IMR-90 (cell line): Measurements from ENCODE around the gene TBX4. TPM values are rescaled to one million over a fixed set of nuclear protein-coding genes. Genes with fewer than 3 reads are reported as not detected.

ENCODE experiments used
- ATAC-seq: fragments of 200-7000 bp; cut with Tn5 transposase; 2 replicates; pipeline ENCODE4 v1.9.1; 2020; ENCODE audit warnings: low read depth, mild to moderate bottlenecking, moderate library complexity
- BruUV-seq: library from RNA; stranded (reverse); fragments of 400-500 nt; replicated peaks from 2 replicates; lab custom pipeline; 2021; lab: Mats Ljungman, UMichigan
- CTCF ChIA-PET: fragments of 300-600 bp; formaldehyde crosslinking; extraction: SDS; loops from one replicate; lab custom pipeline; 2021; ENCODE audit warnings: antibody characterized with exemption; lab: Yijun Ruan, JAX
- POLR2A ChIA-PET: fragments of 300-600 bp; sonication (Branson Sonifier 250); formaldehyde crosslinking; loops from one replicate; lab custom pipeline; 2022; ENCODE audit warnings: antibody characterized with exemption; ENCODE audit not compliant: unreplicated experiment; lab: Charles Lee
- DNase-seq: peaks from one replicate; pipeline ENCODE4 v3.0.0; 2013
- H2AFZ ChIP-seq: replicated peaks from 2 replicates; pipeline ENCODE3; 2013; ENCODE audit warnings: low read length, mild to moderate bottlenecking; ENCODE audit not compliant: poor library complexity
- H2AK5ac ChIP-seq: 2 replicates; pipeline ENCODE4 v1.6.1; 2013; ENCODE audit warnings: low read depth, low read length, inconsistent platforms
- H2AK9ac ChIP-seq: replicated peaks from 2 replicates; pipeline ENCODE3; 2013; ENCODE audit warnings: mild to moderate bottlenecking, low read depth, low read length, moderate library complexity; ENCODE audit not compliant: poor library complexity
- H2BK120ac ChIP-seq: 2 replicates; pipeline ENCODE4 v1.6.1; 2013; ENCODE audit warnings: low read depth, low read length, inconsistent platforms
- H2BK15ac ChIP-seq: 3 replicates; pipeline ENCODE4 v1.6.1; 2013; ENCODE audit warnings: low read depth, low read length, inconsistent platforms
- H2BK20ac ChIP-seq: 2 replicates; pipeline ENCODE4 v1.6.1; 2013; ENCODE audit warnings: low read depth, mild to moderate bottlenecking, inconsistent platforms, low read length, moderate library complexity
- H2BK5ac ChIP-seq: 2 replicates; pipeline ENCODE4 v1.6.1; 2013; ENCODE audit warnings: mild to moderate bottlenecking, low read depth, low read length, inconsistent platforms; ENCODE audit not compliant: poor library complexity, severe bottlenecking
- H3K14ac ChIP-seq: replicated peaks from 2 replicates; pipeline ENCODE4 v1.6.1; 2013; ENCODE audit warnings: low read depth, low read length, inconsistent platforms
- H3K18ac ChIP-seq: 2 replicates; pipeline ENCODE4 v1.6.1; 2013; ENCODE audit warnings: low read depth, low read length, control low read depth
- H3K23ac ChIP-seq: 2 replicates; pipeline ENCODE4 v1.6.1; 2013; ENCODE audit warnings: low read depth, low read length, inconsistent platforms
- H3K27ac ChIP-seq: 2 replicates; pipeline ENCODE4 v1.5.1; 2013; ENCODE audit warnings: mild to moderate bottlenecking, control low read depth, low read length; ENCODE audit not compliant: insufficient read depth
- H3K27me3 ChIP-seq: 2 replicates; pipeline ENCODE4 v1.6.1; 2013; ENCODE audit warnings: low read length; ENCODE audit not compliant: control insufficient read depth, insufficient read depth
- H3K36me3 ChIP-seq: 2 replicates; pipeline ENCODE4 v1.6.1; 2013; ENCODE audit warnings: low read length, mixed read lengths; ENCODE audit not compliant: control insufficient read depth, insufficient read depth
- H3K4ac ChIP-seq: 2 replicates; pipeline ENCODE4 v1.6.1; 2013; ENCODE audit warnings: low read depth, low read length, inconsistent platforms
- H3K4me1 ChIP-seq: 2 replicates; pipeline ENCODE4 v1.6.1; 2013; ENCODE audit warnings: low read length, mixed read lengths; ENCODE audit not compliant: control insufficient read depth, insufficient read depth
- H3K4me2 ChIP-seq: 2 replicates; pipeline ENCODE4 v1.6.1; 2013; ENCODE audit warnings: low read depth, mild to moderate bottlenecking, control low read depth, low read length, moderate library complexity
- H3K4me3 ChIP-seq: 2 replicates; pipeline ENCODE4 v1.5.1; 2013; ENCODE audit warnings: low read depth, mild to moderate bottlenecking, control low read depth, low read length, moderate library complexity; ENCODE audit not compliant: insufficient read depth
- H3K56ac ChIP-seq: 2 replicates; pipeline ENCODE4 v1.6.1; 2013; ENCODE audit warnings: low read length, inconsistent platforms; ENCODE audit not compliant: insufficient read depth; ENCODE audit errors: extremely low read depth
- H3K79me1 ChIP-seq, 2 experiments: 2 replicates each; pipeline ENCODE4 v1.6.1; 2013; ENCODE audit warnings: low read length in 2 of 2, inconsistent platforms in 1 of 2, low read depth in 1 of 2
- H3K9ac ChIP-seq: 2 replicates; pipeline ENCODE4 v1.6.1; 2013; ENCODE audit warnings: low read depth, low read length, control low read depth
- H3K9me1 ChIP-seq: 2 replicates; pipeline ENCODE4 v1.6.1; 2013; ENCODE audit warnings: low read length, inconsistent platforms; ENCODE audit not compliant: insufficient read depth
- H3K9me3 ChIP-seq: 2 replicates; pipeline ENCODE4 v1.6.1; 2013; ENCODE audit warnings: low read length; ENCODE audit not compliant: control insufficient read depth, insufficient read depth
- H4K20me1 ChIP-seq: 2 replicates; pipeline ENCODE4 v1.6.1; 2013; ENCODE audit warnings: low read length, inconsistent platforms; ENCODE audit not compliant: insufficient read depth
- H4K5ac ChIP-seq: 2 replicates; pipeline ENCODE4 v1.6.1; 2013; ENCODE audit warnings: mild to moderate bottlenecking, low read depth, low read length, control low read depth
- H4K8ac ChIP-seq, 2 experiments: 2 replicates each; pipeline ENCODE4 v1.6.1; 2013; ENCODE audit warnings: low read depth in 2 of 2, low read length in 2 of 2, control low read depth in 1 of 2, inconsistent platforms in 1 of 2
- H4K91ac ChIP-seq: 2 replicates; pipeline ENCODE4 v1.6.1; 2013; ENCODE audit warnings: low read depth, low read length, inconsistent platforms; ENCODE audit not compliant: insufficient read depth
- BHLHE40 ChIP-seq: fragments of 150-350 bp; IDR thresholded peaks from 2 replicates; pipeline ENCODE4 v1.6.1; 2016; ENCODE audit warnings: mild to moderate bottlenecking, low read depth, low read length
- CEBPB ChIP-seq: IDR thresholded peaks from 2 replicates; pipeline ENCODE4 v1.6.1; 2012; ENCODE audit warnings: low read depth, low read length, improper control_type of control experiment
- CHD1 ChIP-seq: IDR thresholded peaks from 2 replicates; pipeline ENCODE4 v1.6.1; 2012; ENCODE audit warnings: low read depth, low read length, improper control_type of control experiment
- FOS ChIP-seq: fragments of 150-350 bp; IDR thresholded peaks from 2 replicates; pipeline ENCODE4 v1.6.1; 2016; ENCODE audit warnings: low read depth, low read length
- MAFK ChIP-seq: IDR thresholded peaks from 2 replicates; pipeline ENCODE4 v1.6.1; 2012; ENCODE audit warnings: low read depth, low read length, improper control_type of control experiment
- POLR2A ChIP-seq: IDR thresholded peaks from 2 replicates; pipeline ENCODE4 v1.6.1; 2012; ENCODE audit warnings: mild to moderate bottlenecking, low read depth, low read length
- RAD21 ChIP-seq: IDR thresholded peaks from 2 replicates; pipeline ENCODE4 v1.6.1; 2012; ENCODE audit warnings: low read length, improper control_type of control experiment
- RCOR1 ChIP-seq: IDR thresholded peaks from 2 replicates; pipeline ENCODE4 v1.6.1; 2012; ENCODE audit warnings: mild to moderate bottlenecking, low read length, improper control_type of control experiment; ENCODE audit not compliant: insufficient replicate concordance
- RFX5 ChIP-seq: IDR thresholded peaks from 2 replicates; pipeline ENCODE4 v1.8.0; 2012; ENCODE audit warnings: low read depth, mild to moderate bottlenecking, low read length, moderate library complexity
- SMC3 ChIP-seq: fragments of 150-350 bp; IDR thresholded peaks from 2 replicates; pipeline ENCODE4 v1.6.1; 2016; ENCODE audit warnings: low read depth, mild to moderate bottlenecking, antibody characterized with exemption, low read length, moderate library complexity
- USF2 ChIP-seq: fragments of 150-350 bp; IDR thresholded peaks from 2 replicates; pipeline ENCODE4 v1.6.1; 2017; ENCODE audit warnings: mild to moderate bottlenecking, antibody characterized with exemption, low read length, low read depth
- WGBS, 2 experiments: methylation state at CpG; one replicate each; pipeline versions ENCODE4 v1.1.5 to v1.1.7; 2013; ENCODE audit warnings: missing lambda C conversion rate in 2 of 2; ENCODE audit not compliant: insufficient read length in 1 of 2; ENCODE audit errors: extremely low coverage in 2 of 2; 5-methylcytosine and 5-hydroxymethylcytosine counted together
- dilution Hi-C: fragments of 300-500 bp; cut with HindIII; formaldehyde crosslinking; loops from one replicate; pipeline ENCODE4 v1.14.3; 2018; ENCODE audit warnings: low sequenced_read_pairs; ENCODE audit not compliant: unreplicated experiment
- in situ Hi-C: fragments of 300-500 bp; cut with MboI; formaldehyde crosslinking; loops from 3 replicates; pipeline ENCODE4 v1.14.3; 2019; ENCODE audit warnings: low sequenced_read_pairs, inconsistent platforms, mixed read lengths
- intact Hi-C: fragments of 100-400 bp; cut with micrococcal nuclease; formaldehyde crosslinking; loops from 2 replicates; pipeline ENCODE4 v1.10.0; 2022
- polyA plus RNA-seq, 3 experiments: library from polyadenylated mRNA; depleted of rRNA; stranded (reverse); fragments of >200 nt; gene quantifications; 2 replicates each; pipeline ENCODE4 v1.2.3, GENCODE V29; 2012; ENCODE audit warnings: low replicate concordance in 1 of 3
- total RNA-seq: library from RNA; depleted of rRNA; stranded (reverse); fragments of >200 nt; gene quantifications from 2 replicates; pipeline ENCODE4 v1.2.3, GENCODE V29; 2012

The TBX4 gene
- total and polyA plus RNA-seq, 2 of the 4 experiments (the other 2 are of a cell fraction) = 0.05 TPM; not detected in 1

- no peaks in the 10 kb centered on the region for H3K36me3 ChIP-seq
- peaks cover 10% of the 10 kb centered on the region for H3K9me3 ChIP-seq
- no peaks in the 10 kb centered on the region for H3K79me1 ChIP-seq
- H3K18ac ChIP-seq = no peak overlapping the region
- no peak for TF ChIP-seq USF2
- TF ChIP-seq MAFK = no peak
- TF ChIP-seq CEBPB = no peak
- no peak for TF ChIP-seq SMC3
- no peak for TF ChIP-seq BHLHE40
- TF ChIP-seq FOS = no peak
- TF ChIP-seq RCOR1 = no peak
- no peak for TF ChIP-seq CHD1
- no peak for TF ChIP-seq RFX5
- TF ChIP-seq POLR2A = no peak
- no peak for TF ChIP-seq RAD21
- no peak overlapping the region for H2BK5ac ChIP-seq
- no peak overlapping the region for H2BK20ac ChIP-seq
- intact Hi-C loops = no loop called here
- H2BK120ac ChIP-seq = no peak overlapping the region
- H2BK15ac ChIP-seq = no peak overlapping the region
- POLR2A ChIA-PET = no interaction called here
- no peak overlapping the region for H3K4me3 ChIP-seq
- H3K27ac ChIP-seq = no peak overlapping the region
- H4K8ac ChIP-seq = no peak overlapping the region
- ATAC-seq (no peak), DNase-seq (no peak)
- dilution Hi-C loops = no loop called here
- no peak overlapping the region for H2AK9ac ChIP-seq
- no peak overlapping the region for H2AFZ ChIP-seq
- no CpG with 5 or more reads among the region's 4 CpGs for WGBS, 2 experiments
- in situ Hi-C loops = no loop called here
- H3K4me2 ChIP-seq = no peak overlapping the region
- no peak overlapping the region for H4K5ac ChIP-seq
- CTCF ChIA-PET = interaction anchor here (0.6 kb wide), 1 partner anchor 532 kb away, joined by 3 read pairs; no protein-coding TSS in a partner anchor
- H3K9ac ChIP-seq = no peak overlapping the region
- no peak overlapping the region for H2AK5ac ChIP-seq
- peaks cover 20% of the 10 kb centered on the region for H3K27me3 ChIP-seq
- H3K4me1 ChIP-seq = peaks cover 4% of the 10 kb centered on the region; the same call in 1 of the 2 replicates
- H3K4ac ChIP-seq = no peak overlapping the region
- H3K23ac ChIP-seq = no peak overlapping the region
- no peak overlapping the region for H3K56ac ChIP-seq
- H3K9me1 ChIP-seq = 0 out of 2 replicates have a peak, but pooled peaks cover 3% of the 10 kb centered on the region
- H4K91ac ChIP-seq = no peak overlapping the region
- no peak overlapping the region for H3K14ac ChIP-seq
- BruUV-seq = no TSS peak
- no peaks in the 10 kb centered on the region for H4K20me1 ChIP-seq
Measured at GRCh38 chr17:61442136-61442775, 10.0 kb upstream of the TBX4 start.
